NCI-H2029 treated with DMSO at 0.1 percent for 48 hours (cell line): ENCODE measurements around the gene LMNB1.

Experiments used
- DNase-seq: peaks from one replicate; lab custom pipeline; 2025; lab: John Stamatoyannopoulos, UW

LMNB1 gene

GRCh38 chr5:126855266-126855665, 78.3 kb downstream of the LMNB1 start:
- no peak for DNase-seq

GRCh38 chr5:126857472-126858410, 80.8 kb downstream of the LMNB1 start:
- no peak for DNase-seq

DNA sequence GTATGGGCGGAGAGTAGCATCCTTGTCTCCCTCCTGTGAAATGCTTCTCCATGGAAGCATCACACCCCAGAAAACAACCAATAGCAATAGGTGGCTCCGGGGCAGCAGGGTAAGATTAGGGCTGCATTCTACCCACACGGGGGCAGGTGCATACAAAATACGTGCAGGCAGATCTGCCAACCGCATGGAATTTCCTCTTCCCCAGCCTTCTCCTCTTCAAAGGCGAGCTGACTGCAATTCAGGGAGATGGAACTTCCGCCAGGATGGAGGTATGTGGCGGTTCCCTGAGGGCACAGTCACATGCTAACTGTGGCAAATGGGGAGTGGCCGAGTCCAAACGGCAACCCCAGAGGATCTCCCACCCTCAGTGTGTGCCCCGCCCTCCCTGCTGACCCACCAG, 81.5 kb downstream of the LMNB1 start:
- no peak for DNase-seq

- no peak for DNase-seq
These were observed 86.5 kb downstream of the LMNB1 start for GRCh38 chr5:126863402-126863801.

DNA sequence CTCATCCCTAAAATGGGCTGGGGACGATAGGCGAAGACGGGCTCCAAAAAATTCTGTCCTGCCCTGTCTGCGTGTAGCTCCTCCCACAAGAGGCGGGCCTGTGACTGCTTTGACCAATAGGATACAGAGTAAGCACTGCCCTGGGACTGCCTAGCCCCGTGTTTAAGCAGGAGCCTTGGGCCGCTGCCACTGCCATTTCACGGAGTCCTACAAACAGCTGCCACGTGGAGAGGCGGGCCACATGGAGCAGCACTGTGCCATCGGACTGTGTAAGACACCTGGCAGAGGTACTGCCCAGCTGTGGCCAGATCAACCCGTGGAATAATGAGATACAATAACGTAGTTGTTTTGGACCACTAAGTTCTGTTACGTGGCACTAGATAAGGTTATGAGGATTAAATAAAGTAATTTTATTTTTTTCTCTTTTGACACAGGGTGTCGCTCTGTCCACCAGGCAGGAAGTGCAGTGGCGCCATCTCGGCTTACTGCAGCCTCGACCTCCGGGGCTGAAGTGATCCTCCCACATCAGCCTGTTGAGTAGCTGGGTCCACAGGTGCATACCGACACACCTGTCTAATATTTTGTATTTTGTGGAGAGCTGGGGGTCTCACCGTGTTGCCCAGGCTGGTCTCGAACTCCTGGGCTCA, 87.2 kb downstream of the LMNB1 start:
- peak; percentile 68 for DNase-seq

GRCh38 chr5:126865299-126865698, 88.4 kb downstream of the LMNB1 start:
- DNase-seq = no peak

GRCh38 chr5:126866851-126867636, 90.1 kb downstream of the LMNB1 start:
- no peak for DNase-seq

DNA sequence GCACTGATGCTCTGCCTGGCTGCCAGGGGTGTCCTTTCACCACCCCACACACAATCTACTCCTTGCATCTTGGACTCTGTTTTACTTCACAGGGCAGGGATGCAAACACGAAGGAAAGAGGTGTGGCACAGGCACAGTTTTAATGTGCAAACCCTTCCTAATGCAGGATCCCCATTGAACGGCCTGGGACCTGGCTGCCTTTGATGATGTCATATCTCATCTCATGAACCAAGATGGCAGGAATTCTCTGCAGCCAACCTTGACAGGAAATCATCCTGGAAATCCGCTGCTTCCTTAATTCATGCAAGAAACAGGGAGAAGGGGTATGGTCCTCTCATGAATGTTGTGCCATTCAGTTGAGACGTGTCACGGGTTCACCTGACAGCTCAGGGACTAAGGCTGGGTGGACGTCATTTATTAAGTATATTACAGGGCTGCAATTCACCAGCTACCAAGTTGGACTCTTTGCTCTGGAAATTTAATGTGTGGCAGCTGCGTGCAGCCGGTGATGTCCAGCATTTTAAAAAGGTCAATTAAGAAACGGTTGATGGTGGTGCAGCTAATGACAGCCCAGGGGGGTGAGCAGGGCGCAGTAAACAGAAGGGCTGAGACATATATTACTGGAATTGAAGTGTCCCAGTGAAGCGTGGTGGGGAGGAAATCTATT, 91.5 kb downstream of the LMNB1 start:
- no peak for DNase-seq

DNA sequence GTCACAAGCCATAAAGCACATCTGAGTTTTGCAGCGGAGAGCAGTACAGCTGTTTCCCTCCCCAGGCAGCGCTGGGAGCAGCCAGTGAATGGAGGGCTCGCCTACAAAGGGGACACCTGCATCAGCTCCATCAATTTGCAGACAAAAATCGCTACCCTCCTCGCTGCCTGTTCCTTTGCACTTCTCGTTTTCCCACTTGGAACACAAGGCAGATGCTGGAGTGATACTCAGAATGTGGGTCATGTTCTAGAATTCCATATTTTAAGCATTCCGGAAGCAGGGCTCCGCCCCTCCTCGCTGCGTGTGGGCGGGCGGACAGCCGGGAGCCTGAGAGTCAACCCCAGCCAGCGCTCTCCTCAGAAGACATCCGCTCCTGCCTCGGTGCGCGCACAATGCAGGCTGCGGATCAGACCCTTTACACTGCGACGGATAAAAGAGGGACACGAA, 92.1 kb downstream of the LMNB1 start:
- DNase-seq = no peak

DNA sequence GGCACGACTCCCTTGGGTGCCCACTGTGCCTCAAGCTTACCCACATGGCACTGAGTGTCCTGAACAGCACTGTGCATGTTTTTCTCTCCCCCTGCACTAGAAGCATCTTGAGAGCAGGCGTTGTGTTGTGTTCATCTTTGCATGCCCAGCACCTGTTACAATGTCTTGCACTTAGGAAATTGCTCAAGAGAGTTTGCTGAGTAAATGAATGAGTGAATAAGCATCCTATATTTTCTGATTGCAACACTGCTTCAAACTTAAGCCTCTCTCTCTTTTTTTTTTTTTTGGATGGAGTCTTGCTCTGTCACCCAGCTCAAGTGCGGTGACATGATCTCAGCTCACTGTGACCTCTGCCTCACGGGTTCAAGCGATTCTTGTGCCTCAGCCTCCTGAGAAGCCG, 94.5 kb downstream of the LMNB1 start:
- DNase-seq = no peak

- DNase-seq = no peak
These were observed 95.8 kb downstream of the LMNB1 start for GRCh38 chr5:126872561-126873354.

DNA sequence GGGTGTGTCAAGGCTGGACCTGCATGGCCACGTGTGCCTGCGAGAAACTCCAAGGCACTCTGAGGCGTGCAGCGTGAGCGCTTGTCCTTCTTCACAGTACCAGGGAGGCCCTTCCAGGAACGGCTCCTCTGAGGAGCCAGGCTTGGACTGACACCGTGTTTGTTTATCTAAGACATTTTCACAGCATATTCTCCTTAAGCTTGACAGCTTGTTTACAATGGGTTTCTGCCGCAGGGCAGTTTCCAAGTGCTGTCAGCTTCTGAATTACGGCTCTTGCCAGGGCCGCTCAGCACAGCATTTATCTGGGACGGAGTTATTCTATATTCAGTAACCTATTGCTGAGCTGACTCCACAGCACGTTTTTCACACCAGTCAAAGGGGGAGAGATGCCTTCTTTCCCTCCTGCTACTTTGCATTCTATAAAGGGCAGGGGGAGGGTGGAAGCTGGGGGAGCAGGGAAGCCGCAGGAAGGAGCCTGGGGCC, 98.4 kb downstream of the LMNB1 start:
- DNase-seq = no peak

- no peak for DNase-seq
These were observed 100.7 kb downstream of the LMNB1 start for GRCh38 chr5:126877602-126878001.

DNA sequence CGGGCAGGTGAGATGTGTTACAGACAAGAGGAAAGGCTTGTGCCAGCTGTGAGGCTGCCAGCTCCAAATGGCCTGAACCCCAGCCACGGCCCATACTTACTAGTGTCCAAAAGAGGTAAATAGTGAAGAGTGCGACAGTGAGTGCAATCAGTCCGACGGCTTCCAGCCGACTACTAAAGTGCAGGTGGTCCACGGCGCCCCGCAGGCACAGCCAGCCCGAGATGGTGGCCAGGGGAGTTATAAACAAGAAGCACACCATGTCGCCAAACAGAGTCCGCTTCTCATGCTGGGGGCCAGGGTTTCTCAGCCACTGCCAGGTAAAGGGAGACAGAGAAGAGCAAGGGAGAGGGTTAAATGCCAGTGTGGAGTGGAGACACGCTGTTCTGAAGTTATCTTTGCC, 101.1 kb downstream of the LMNB1 start:
- no peak for DNase-seq

GRCh38 chr5:126878634-126879033, 101.7 kb downstream of the LMNB1 start:
- DNase-seq = no peak

DNA sequence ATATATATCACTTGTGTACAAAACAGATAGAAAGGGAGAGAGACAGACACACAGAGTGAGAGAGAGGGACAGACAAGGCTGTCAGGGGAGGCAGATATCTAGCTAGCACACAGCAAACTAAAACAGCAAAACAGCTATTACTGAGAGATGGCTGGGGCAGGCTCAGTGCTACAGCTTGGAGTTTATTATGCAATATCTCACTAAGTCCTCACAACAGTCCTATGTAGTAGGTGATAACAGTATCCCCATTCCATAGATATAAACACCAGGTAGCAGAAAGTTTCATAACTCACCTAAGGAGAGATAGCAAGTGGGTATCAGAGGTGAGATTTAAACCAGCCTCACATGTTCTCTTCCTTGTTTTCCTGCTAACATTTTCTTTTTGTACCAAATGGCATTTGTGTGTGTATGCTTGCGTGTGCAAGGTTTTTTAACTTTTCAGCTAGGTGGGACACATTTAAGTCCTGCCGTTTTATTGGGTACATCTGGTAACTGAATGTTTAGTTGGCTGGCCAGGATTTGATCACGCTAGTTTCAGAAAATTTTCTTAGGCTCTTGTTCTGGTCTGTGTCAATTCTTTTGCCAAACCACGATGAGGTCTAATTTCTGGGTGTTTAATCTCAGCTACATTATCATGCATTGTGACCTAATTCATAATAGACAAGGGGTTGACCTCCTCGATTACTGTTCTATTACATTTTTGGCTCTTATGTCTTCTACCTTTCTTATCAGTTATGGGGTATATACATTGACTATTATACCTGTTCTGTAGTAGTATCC, 105.1 kb downstream of the LMNB1 start:
- DNase-seq = no peak

DNA sequence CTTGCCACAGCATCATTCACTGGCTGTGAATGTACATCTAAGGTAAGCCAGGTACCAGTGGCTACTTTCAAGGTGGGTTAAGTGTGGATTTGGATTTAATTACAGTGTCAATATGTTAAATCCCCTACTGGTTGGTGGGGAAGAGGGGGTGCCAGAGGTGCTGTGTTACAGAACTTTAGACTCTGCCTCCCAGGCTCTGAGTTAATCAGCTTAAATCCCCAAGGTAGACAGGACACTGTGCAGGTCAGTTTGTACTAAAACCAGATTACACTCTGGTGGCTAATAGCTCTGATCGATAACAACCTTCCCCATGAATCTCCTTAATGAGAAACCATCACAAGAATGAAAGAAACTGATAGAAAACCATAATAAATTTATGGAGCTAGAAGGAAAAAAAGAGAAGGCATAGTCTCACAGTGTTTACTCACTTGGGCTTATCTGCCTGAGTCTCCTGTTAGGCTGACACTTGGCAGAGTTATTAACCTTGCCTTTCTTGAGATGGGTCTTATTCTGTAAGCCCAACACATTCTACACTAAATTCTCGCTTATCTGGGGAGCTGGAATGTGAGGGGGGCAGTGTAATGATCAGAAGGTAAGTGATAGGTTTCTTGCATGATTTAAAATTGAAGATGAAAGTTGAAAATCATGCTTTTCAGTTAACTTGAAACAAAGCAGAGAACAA, 106.8 kb downstream of the LMNB1 start:
- DNase-seq = no peak

- DNase-seq = no peak
These were observed 107.4 kb downstream of the LMNB1 start for GRCh38 chr5:126884269-126884819.
